ENCODE measurements around the gene ABI3BP.

The ABI3BP gene

DNA sequence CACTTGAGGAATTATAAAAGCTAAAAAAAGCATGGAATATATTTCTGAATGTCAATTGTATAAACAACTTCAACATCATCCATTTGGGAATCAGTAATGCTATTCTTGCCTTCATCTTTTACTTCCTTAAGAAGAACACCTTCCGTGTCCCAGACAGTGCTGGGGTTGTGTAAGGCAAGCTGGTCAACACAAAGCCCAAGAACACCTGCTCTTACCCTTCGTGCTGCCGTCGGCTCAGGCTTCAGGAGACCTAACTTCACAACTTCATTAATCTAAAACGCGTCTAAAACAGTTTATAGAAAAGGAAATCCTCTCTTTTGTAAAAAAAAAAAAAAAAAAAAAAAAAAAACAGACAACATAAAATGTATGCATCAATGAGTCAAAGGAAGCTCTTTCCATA lies 81.3 kb downstream of the ABI3BP start:
- FAIRE-seq, result no peak
- TF ChIP-seq PAX5 (IDR thresholded peaks at IDR 0.05; ENCODE audit: insufficient read depth, low read length, severe bottlenecking), result no peak
- no peak for DNase-seq (ENCODE audit: insufficient read length, low spot score)

GRCh38 chr3:100910986-100911385 lies 82.2 kb downstream of the ABI3BP start:
- TF ChIP-seq POLR2AphosphoS5 (IDR thresholded peaks at IDR 0.05; ENCODE audit: low read depth, low read length), result no peak
- TF ChIP-seq POU2F2 (IDR thresholded peaks at IDR 0.05; ENCODE audit: low read depth, low read length), result no peak
- TF ChIP-seq PAX5 (IDR thresholded peaks at IDR 0.05; ENCODE audit: insufficient read depth, low read length, severe bottlenecking), result no peak
- TF ChIP-seq POLR2A (IDR thresholded peaks at IDR 0.05; ENCODE audit: low read depth, low read length), result no peak
- TF ChIP-seq TAF1 (IDR thresholded peaks at IDR 0.05; ENCODE audit: low read depth, low read length), result no peak
- no peak for TF ChIP-seq SPI1 (IDR thresholded peaks at IDR 0.05; ENCODE audit: low read depth, low read length)
- DNase-seq (ENCODE audit: insufficient read length, low spot score) (no peak), FAIRE-seq (no peak)

DNA sequence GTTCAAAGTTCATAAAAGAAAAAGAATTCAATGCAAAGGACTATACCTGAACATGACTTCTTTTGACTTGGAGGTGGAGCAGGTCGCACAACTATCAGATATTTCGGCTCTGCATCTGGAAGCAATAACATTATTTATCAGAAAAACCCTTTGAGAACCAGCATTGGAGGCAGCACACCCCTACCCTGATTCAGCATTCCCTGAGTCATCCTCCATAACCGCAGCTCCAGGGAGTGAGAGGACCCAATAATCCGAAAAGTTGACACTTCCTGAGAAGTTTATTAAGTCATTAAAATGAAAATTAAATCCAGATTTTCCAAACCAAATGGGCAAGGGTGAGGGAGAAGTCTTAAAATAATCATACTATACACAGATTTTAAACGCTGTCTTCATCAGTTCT lies 90.6 kb downstream of the ABI3BP start:
- FAIRE-seq, result no peak
- no peak for TF ChIP-seq TAF1 (IDR thresholded peaks at IDR 0.05; ENCODE audit: low read depth, low read length)
- TF ChIP-seq SPI1 (IDR thresholded peaks at IDR 0.05; ENCODE audit: low read depth, low read length), result no peak
- TF ChIP-seq POU2F2 (IDR thresholded peaks at IDR 0.05; ENCODE audit: low read depth, low read length), result no peak
- DNase-seq (ENCODE audit: insufficient read length, low spot score), result no peak

GRCh38 chr3:100900671-100901335 lies 92.4 kb downstream of the ABI3BP start:
- FAIRE-seq (no peak), DNase-seq (ENCODE audit: insufficient read length, low spot score) (no peak)
- no peak for TF ChIP-seq POLR2A (IDR thresholded peaks at IDR 0.05; ENCODE audit: low read depth, low read length)
- TF ChIP-seq POU2F2 (IDR thresholded peaks at IDR 0.05; ENCODE audit: low read depth, low read length), result no peak
- TF ChIP-seq POLR2AphosphoS5 (IDR thresholded peaks at IDR 0.05; ENCODE audit: low read depth, low read length), result no peak
- no peak for TF ChIP-seq SPI1 (IDR thresholded peaks at IDR 0.05; ENCODE audit: low read depth, low read length)

DNA sequence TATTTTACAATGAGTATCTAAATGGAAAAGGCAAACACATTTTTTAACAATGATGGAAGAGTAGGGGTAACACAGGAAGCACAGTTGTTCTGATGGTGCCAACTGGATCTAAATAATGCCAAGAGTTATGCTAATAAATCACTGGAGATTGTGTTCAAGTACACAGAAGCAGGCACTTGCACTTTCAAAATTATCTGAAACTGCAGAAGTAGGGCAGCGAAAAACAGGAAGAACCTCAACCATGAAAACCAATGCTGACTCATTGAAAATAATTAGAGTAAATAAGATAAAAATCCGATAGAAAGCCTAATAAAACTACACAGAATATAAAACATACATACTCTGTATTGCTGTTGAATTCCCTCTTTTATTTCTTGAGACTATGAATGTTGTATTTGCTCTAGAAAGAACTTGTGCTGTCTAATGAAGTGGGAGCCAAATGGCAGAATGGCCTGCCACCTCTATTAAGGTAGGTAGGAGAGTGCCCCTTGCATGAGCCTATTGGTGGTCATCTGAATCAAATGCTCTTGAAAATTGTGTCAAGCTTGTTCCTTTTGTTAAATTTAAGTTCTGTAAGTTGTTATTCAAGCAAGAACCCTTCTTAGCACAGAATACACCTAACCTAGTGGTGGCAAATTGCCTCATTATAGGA lies 93.7 kb downstream of the ABI3BP start:
- DNase-seq (ENCODE audit: insufficient read length, low spot score), result no peak
- FAIRE-seq, result no peak
- TF ChIP-seq TAF1 (IDR thresholded peaks at IDR 0.05; ENCODE audit: low read depth, low read length) (no peak), SPI1 (IDR thresholded peaks at IDR 0.05; ENCODE audit: low read depth, low read length) (peak; percentile 22; the same call in 1 of the 2 replicates)

DNA sequence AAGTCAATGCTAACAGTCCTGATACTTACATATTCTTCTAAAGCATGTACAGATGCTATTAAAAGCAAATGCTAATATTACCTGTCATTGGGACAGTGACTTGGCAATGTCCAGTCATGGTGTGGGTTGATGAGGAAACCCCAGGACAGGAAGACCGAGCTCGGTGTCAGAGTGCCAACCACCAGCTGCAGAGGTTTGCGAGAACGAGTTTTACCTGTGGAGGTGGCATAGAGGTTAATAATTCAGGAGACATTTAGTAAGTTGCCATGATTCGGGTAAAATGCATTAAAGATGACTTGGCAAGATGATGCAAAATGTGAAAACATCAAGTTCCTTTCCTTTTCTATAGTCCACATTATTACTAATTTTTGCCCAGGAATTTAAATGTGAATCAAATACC lies 94.5 kb downstream of the ABI3BP start:
- FAIRE-seq (peak; percentile 50), DNase-seq (ENCODE audit: insufficient read length, low spot score) (no peak)
- TF ChIP-seq POU2F2 (IDR thresholded peaks at IDR 0.05; ENCODE audit: low read depth, low read length), result no peak
- TF ChIP-seq SPI1 (IDR thresholded peaks at IDR 0.05; ENCODE audit: low read depth, low read length), result no peak
- no peak for TF ChIP-seq PAX5 (IDR thresholded peaks at IDR 0.05; ENCODE audit: insufficient read depth, low read length, severe bottlenecking)
- no peak for TF ChIP-seq POLR2A (IDR thresholded peaks at IDR 0.05; ENCODE audit: low read depth, low read length)
- no peak for TF ChIP-seq POLR2AphosphoS5 (IDR thresholded peaks at IDR 0.05; ENCODE audit: low read depth, low read length)
- no peak for TF ChIP-seq TAF1 (IDR thresholded peaks at IDR 0.05; ENCODE audit: low read depth, low read length)

DNA sequence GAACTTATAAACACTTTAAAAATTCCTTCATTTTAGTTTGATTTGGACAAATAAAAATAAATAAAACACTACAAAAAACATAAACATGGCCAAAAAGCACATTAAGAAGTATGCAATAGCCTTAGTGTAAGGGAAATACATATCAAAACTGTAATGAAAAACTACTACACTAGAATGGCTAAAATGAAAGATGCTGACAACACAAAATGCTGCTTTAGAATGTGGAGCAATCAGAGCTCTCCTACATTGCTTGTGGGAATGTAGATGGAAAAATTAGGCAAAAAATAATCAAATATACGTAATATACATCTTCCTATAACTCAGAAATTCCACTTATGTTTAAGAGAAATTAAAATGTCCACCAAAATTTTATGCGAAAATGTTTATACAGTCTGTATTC lies 96.2 kb downstream of the ABI3BP start:
- no peak for DNase-seq (ENCODE audit: insufficient read length, low spot score)
- TF ChIP-seq PAX5 (IDR thresholded peaks at IDR 0.05; ENCODE audit: insufficient read depth, low read length, severe bottlenecking), result no peak
- no peak for TF ChIP-seq SPI1 (IDR thresholded peaks at IDR 0.05; ENCODE audit: low read depth, low read length)
- no peak for TF ChIP-seq POU2F2 (IDR thresholded peaks at IDR 0.05; ENCODE audit: low read depth, low read length)
- no peak for FAIRE-seq

DNA sequence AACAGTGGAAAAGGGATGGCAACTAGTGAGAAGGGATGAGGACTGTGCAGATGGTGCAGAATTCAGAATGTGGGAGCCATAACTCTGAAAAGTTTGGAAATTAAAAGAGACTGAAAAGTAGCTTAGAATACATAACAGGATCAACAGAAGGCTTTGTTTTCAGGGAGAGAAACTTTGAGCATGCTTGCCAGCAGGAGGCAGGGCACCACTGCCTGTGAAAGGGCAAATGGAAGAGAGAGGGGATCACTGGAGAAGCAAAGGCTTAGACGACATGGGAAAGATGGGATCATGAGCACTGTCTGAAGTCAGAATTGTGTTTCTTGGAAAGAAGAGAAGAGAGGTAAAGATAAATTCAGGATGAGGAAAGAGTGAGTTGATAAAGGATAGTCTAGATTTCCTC lies 99.6 kb downstream of the ABI3BP start:
- no peak for FAIRE-seq
- TF ChIP-seq PAX5 (IDR thresholded peaks at IDR 0.05; ENCODE audit: insufficient read depth, low read length, severe bottlenecking), result no peak
- TF ChIP-seq POLR2A (IDR thresholded peaks at IDR 0.05; ENCODE audit: low read depth, low read length), result no peak
- no peak for TF ChIP-seq POLR2AphosphoS5 (IDR thresholded peaks at IDR 0.05; ENCODE audit: low read depth, low read length)
- no peak for TF ChIP-seq POU2F2 (IDR thresholded peaks at IDR 0.05; ENCODE audit: low read depth, low read length)
- no peak for TF ChIP-seq SPI1 (IDR thresholded peaks at IDR 0.05; ENCODE audit: low read depth, low read length)
- TF ChIP-seq TAF1 (IDR thresholded peaks at IDR 0.05; ENCODE audit: low read depth, low read length), result no peak
- no peak for DNase-seq (ENCODE audit: insufficient read length, low spot score)

- DNase-seq (ENCODE audit: insufficient read length, low spot score) (no peak), FAIRE-seq (no peak)
- TF ChIP-seq PAX5 (IDR thresholded peaks at IDR 0.05; ENCODE audit: insufficient read depth, low read length, severe bottlenecking) (no peak), SPI1 (IDR thresholded peaks at IDR 0.05; ENCODE audit: low read depth, low read length) (no peak), POU2F2 (IDR thresholded peaks at IDR 0.05; ENCODE audit: low read depth, low read length) (no peak), POLR2AphosphoS5 (IDR thresholded peaks at IDR 0.05; ENCODE audit: low read depth, low read length) (no peak), TAF1 (IDR thresholded peaks at IDR 0.05; ENCODE audit: low read depth, low read length) (no peak), POLR2A (IDR thresholded peaks at IDR 0.05; ENCODE audit: low read depth, low read length) (no peak)
Measured at GRCh38 chr3:100893108-100893507, 100.1 kb downstream of the ABI3BP start.

DNA sequence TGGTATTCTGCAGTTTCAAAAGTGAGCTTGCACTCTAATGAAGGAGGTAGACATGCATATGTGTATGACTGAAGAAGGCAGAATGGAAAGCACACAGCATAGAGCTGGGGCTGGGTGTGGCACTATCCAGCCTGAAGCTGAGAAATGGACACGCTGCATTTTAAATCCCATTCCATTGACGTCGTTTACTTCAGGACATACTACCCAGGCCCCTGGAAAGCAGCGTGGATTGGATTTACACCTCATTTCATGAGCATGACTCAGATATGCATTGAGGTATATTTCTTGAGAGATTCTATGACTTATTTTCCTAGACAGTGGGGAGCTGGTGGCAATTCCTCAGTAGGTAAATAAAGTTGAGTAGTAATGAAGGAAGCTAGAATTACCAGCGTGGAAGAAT lies 101.4 kb downstream of the ABI3BP start:
- no peak for FAIRE-seq

More for the DNA sequence above, 101.4 kb downstream of the ABI3BP start:
- TF ChIP-seq PAX5 (IDR thresholded peaks at IDR 0.05; ENCODE audit: insufficient read depth, low read length, severe bottlenecking) (no peak), POLR2AphosphoS5 (IDR thresholded peaks at IDR 0.05; ENCODE audit: low read depth, low read length) (no peak), POLR2A (IDR thresholded peaks at IDR 0.05; ENCODE audit: low read depth, low read length) (no peak), TAF1 (IDR thresholded peaks at IDR 0.05; ENCODE audit: low read depth, low read length) (no peak), POU2F2 (IDR thresholded peaks at IDR 0.05; ENCODE audit: low read depth, low read length) (no peak), SPI1 (IDR thresholded peaks at IDR 0.05; ENCODE audit: low read depth, low read length) (no peak)
- no peak for DNase-seq (ENCODE audit: insufficient read length, low spot score)
